Liver (tissue), 9 donors: ENCODE results near the gene COQ2. TPM values are rescaled to one million over a fixed set of nuclear protein-coding genes. Genes with fewer than 3 reads are reported as not detected.
"Not testable (repeated sequence)": the region's sequence is repeated elsewhere in the genome, so short reads cannot be mapped to it uniquely, and the experiment has no call there.

Experiments used
- DNase-seq: peaks from one replicate; pipeline ENCODE4 v3.0.0-alpha.2; 2017; ENCODE audit warnings: low spot score
- H3K27ac ChIP-seq, 2 donors: one replicate each; pipeline ENCODE4 v1.7.0; 2013; ENCODE audit warnings: inconsistent platforms in 2 of 2, low read length in 2 of 2, control low read depth in 1 of 2, low read depth in 1 of 2, mild to moderate bottlenecking in 1 of 2
- H3K27me3 ChIP-seq, 4 donors: one replicate each; pipeline versions ENCODE4 v1.6.1 to v1.7.0; 2013; ENCODE audit warnings: low read length in 3 of 4, inconsistent platforms in 1 of 4, mild to moderate bottlenecking in 1 of 4, moderate library complexity in 1 of 4; ENCODE audit not compliant: control insufficient read depth in 4 of 4, insufficient read depth in 4 of 4
- H3K36me3 ChIP-seq, 4 donors: one replicate each; pipeline versions ENCODE4 v1.6.1 to v1.7.0; 2013; ENCODE audit warnings: low read length in 3 of 4, mild to moderate bottlenecking in 3 of 4, low read depth in 1 of 4, moderate library complexity in 1 of 4; ENCODE audit not compliant: control insufficient read depth in 4 of 4, insufficient read depth in 3 of 4
- H3K4me1 ChIP-seq, 4 donors: one replicate each; pipeline versions ENCODE4 v1.6.1 to v1.7.0; 2013; ENCODE audit warnings: low read length in 3 of 4, mild to moderate bottlenecking in 3 of 4, moderate library complexity in 1 of 4; ENCODE audit not compliant: control insufficient read depth in 4 of 4, insufficient read depth in 4 of 4
- H3K4me3 ChIP-seq, 3 donors: one replicate each; pipeline versions ENCODE4 v1.6.1 to v1.7.0; 2013; ENCODE audit warnings: low read length in 3 of 3, control low read depth in 1 of 3, low read depth in 1 of 3, mild to moderate bottlenecking in 1 of 3
- H3K9ac ChIP-seq, 2 donors: one replicate each; pipeline ENCODE4 v1.7.0; 2013; ENCODE audit warnings: low read length in 2 of 2, mild to moderate bottlenecking in 2 of 2, moderate library complexity in 2 of 2, control low read depth in 1 of 2, low read depth in 1 of 2
- H3K9me3 ChIP-seq, 4 donors: one replicate each; pipeline versions ENCODE4 v1.6.1 to v1.7.0; 2013; ENCODE audit warnings: low read length in 3 of 4; ENCODE audit not compliant: control insufficient read depth in 4 of 4
- CTCF ChIP-seq: fragments of 150-350 bp; IDR thresholded peaks from 2 replicates; pipeline ENCODE4 v1.5.1; 2017; ENCODE audit warnings: improper control_type of control experiment, low read depth, low read length; ENCODE audit not compliant: missing input control
- EGR1 ChIP-seq, 2 donors: IDR thresholded peaks; 2 replicates each; pipeline ENCODE4 v1.6.1; 2016 to 2018; ENCODE audit warnings: antibody characterized with exemption in 2 of 2, low read depth in 2 of 2
- FOXA1 ChIP-seq: IDR thresholded peaks from 2 replicates; pipeline ENCODE4 v1.6.1; 2016; ENCODE audit warnings: antibody characterized with exemption
- FOXA2 ChIP-seq: IDR thresholded peaks from 2 replicates; pipeline ENCODE4 v1.6.1; 2016; ENCODE audit warnings: antibody characterized with exemption
- GABPA ChIP-seq, 2 donors: IDR thresholded peaks in 1 of 2; conservative IDR thresholded peaks in 1 of 2; 2 replicates each; pipeline ENCODE4 v1.6.1; 2016; ENCODE audit warnings: antibody characterized with exemption in 2 of 2, mild to moderate bottlenecking in 1 of 2, moderate library complexity in 1 of 2
- HNF4G ChIP-seq: IDR thresholded peaks from 2 replicates; pipeline ENCODE4 v1.6.1; 2016; ENCODE audit warnings: antibody characterized with exemption
- MAX ChIP-seq: IDR thresholded peaks from 2 replicates; pipeline ENCODE4 v1.6.1; 2016; ENCODE audit warnings: antibody characterized with exemption
- NR2F2 ChIP-seq: IDR thresholded peaks from 2 replicates; pipeline ENCODE4 v1.6.1; 2016; ENCODE audit warnings: antibody characterized with exemption
- RAD21 ChIP-seq, 2 donors: IDR thresholded peaks; 2 replicates each; pipeline ENCODE4 v1.6.1; 2016; ENCODE audit warnings: antibody characterized with exemption in 2 of 2, mild to moderate bottlenecking in 2 of 2
- SP1 ChIP-seq: IDR thresholded peaks from 2 replicates; pipeline ENCODE4 v1.6.1; 2018; ENCODE audit warnings: antibody characterized with exemption, mild to moderate bottlenecking
- ZBTB33 ChIP-seq: IDR thresholded peaks from 2 replicates; pipeline ENCODE4 v1.6.1; 2016; ENCODE audit warnings: antibody characterized with exemption
- WGBS: extraction: QIAGEN DNeasy Blood & Tissue Kit; methylation state at CpG from one replicate; pipeline ENCODE4 v1.1.7; 2013; 5-methylcytosine and 5-hydroxymethylcytosine counted together
- polyA plus RNA-seq, 2 donors: library from polyadenylated mRNA; stranded (reverse) in 1 of 2; unstranded in 1 of 2; fragments of 200-250 nt in 1 of 2; fragments of >200 nt in 1 of 2; fragmentation: Nextera tagmentation in 1 of 2; extraction: Ambion mirVana in 1 of 2; gene quantifications; one replicate each; pipeline versions ENCODE4 v1.2.1 to v1.2.3, GENCODE V29; 2013 to 2015
- total RNA-seq, 2 donors: library from RNA; depleted of rRNA; stranded (reverse); fragments of >200 nt; gene quantifications; one replicate each; pipeline ENCODE4 v1.2.3, GENCODE V29; 2014
- donor health status: healthy.
- donor health status: healthy.
- donor health status: healthy.
- donor health status: healthy.
- donor health status: healthy.

COQ2 gene
- total and polyA plus RNA-seq, 4 donors, result 8.6 to 13.6 (median 10.8) TPM

GRCh38 chr4:83240379-83240875 is 44.2 kb downstream of the COQ2 start:
- H3K4me1 ChIP-seq, result no peaks in the 10 kb centered on the region
- WGBS, result 82% methylated on average over 4 of the region's 4 CpGs
- no peak overlapping the region for H3K9ac ChIP-seq
- H3K36me3 ChIP-seq, result no peaks in the 10 kb centered on the region
- H3K4me3 ChIP-seq, result no peak overlapping the region
- H3K9me3 ChIP-seq, result no peaks in the 10 kb centered on the region
- TF ChIP-seq MAX (no peak), NR2F2 (no peak), FOXA1 (no peak), CTCF (no peak)
- no peaks in the 10 kb centered on the region for H3K27me3 ChIP-seq
- no peak for DNase-seq
- no peak overlapping the region for H3K27ac ChIP-seq

GRCh38 chr4:83238393-83239248 is 46.0 kb downstream of the COQ2 start:
- 97% methylated on average over 4 of the region's 4 CpGs for WGBS
- Histone ChIP-seq H3K36me3 (no peaks in the 10 kb centered on the region), H3K9me3 (no peaks in the 10 kb centered on the region), H3K4me1 (no peaks in the 10 kb centered on the region), H3K4me3 (no peak overlapping the region), H3K27ac (no peak overlapping the region), H3K9ac (no peak overlapping the region), H3K27me3 (no peaks in the 10 kb centered on the region)
- DNase-seq, result no peak
- no peak for TF ChIP-seq ZBTB33

GRCh38 chr4:83237591-83237990 is 47.0 kb downstream of the COQ2 start:
- Histone ChIP-seq H3K9ac (no peak overlapping the region), H3K4me1 (no peaks in the 10 kb centered on the region), H3K9me3 (no peaks in the 10 kb centered on the region), H3K27me3 (no peaks in the 10 kb centered on the region), H3K4me3 (no peak overlapping the region), H3K27ac (no peak overlapping the region), H3K36me3 (no peaks in the 10 kb centered on the region)
- DNase-seq, result no peak
- WGBS, result 93% methylated on average over 2 of the region's 2 CpGs
- TF ChIP-seq SP1, result no peak
- no peak for TF ChIP-seq EGR1 (IDR thresholded peaks at IDR 0.05; ENCODE audit: low read depth in 2 of 2)
- no peak for TF ChIP-seq FOXA2
- TF ChIP-seq GABPA (IDR thresholded peaks at IDR 0.05 in 1 of 2, conservative IDR thresholded peaks at IDR 0.05 in 1 of 2), result no peak
- TF ChIP-seq ZBTB33, result no peak
- TF ChIP-seq HNF4G, result no peak
- TF ChIP-seq RAD21 (IDR thresholded peaks at IDR 0.05), result no peak

- H3K9ac ChIP-seq, H3K36me3 ChIP-seq, H3K9me3 ChIP-seq, H3K4me3 ChIP-seq, H3K27ac ChIP-seq, H3K4me1 ChIP-seq, DNase-seq, H3K27me3 ChIP-seq: not testable (repeated sequence)
- 90% methylated on average over 3 of the region's 3 CpGs for WGBS
Observed at GRCh38 chr4:83235645-83236133, 48.9 kb downstream of the COQ2 start.
